NCI-H2107 (cell line): Measurements from ENCODE around the gene PTPRM.

ENCODE experiments used
- DNase-seq: peaks from one replicate; lab custom pipeline; 2025; lab: John Stamatoyannopoulos, UW

PTPRM gene

DNA sequence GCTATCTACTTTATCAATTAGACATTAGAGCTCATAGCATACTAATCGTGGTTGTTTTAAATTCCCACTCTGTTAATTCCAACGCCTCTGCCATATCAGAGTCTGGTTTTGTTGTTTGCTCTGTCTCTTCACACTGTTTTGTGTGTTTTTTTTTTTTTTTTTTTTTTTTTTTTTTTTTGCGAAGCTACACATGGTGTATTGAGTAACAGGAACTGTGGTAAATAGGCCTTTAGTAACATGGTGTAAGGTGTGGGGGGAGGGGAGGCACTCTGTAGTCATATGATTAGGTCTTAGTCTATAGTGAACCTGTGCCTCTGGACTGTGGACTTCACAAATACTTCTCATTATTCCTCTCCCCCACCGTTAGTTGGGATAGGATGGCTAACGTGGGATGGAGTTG lies 671.4 kb downstream of the PTPRM start:
- DNase-seq: no peak

DNA sequence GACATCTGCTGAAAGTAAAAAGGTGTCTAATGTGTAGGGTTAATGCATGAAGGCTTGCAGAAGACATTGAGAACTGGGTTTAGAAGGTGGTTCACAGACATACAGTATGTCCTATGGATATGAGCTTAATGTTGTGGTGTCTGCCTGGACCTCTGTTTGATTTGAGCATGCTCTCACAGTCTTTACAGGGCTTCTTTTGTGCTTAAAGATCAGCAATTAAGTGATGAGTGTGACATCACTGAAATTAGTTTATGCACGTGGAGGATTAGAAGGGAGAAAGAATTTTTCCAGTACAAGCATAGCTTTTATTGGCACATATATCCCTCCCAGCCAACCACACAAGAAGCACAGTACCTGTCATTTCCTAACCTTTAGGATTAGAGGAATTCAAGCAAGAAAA lies 674.6 kb downstream of the PTPRM start:
- DNase-seq: no peak

DNA sequence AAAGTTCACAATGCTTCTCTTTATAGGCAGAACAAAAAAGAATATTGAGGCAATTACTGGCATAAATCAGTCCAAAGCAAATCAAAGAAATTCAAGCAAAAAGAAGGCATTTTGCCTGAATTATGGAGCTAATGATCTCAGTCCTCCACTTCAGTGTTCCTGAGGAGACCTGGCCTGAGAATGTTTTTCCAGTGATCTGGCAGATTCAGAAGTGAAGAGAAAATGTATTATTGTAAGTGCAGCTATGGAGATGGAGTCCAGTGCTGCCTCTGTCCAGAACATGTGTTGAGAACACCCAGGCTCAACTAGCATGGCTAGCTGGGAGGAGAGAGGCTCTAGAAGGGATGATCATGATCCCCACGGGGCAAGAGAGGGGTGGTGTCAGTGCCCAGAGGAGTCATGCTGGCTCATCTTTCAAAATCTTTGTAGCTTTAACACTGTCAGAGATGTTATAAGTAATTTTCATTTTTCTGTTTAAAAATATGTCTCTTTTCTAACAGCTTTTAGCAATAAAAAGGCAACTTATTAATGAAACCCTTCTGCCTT lies 675.1 kb downstream of the PTPRM start:
- no peak for DNase-seq

DNA sequence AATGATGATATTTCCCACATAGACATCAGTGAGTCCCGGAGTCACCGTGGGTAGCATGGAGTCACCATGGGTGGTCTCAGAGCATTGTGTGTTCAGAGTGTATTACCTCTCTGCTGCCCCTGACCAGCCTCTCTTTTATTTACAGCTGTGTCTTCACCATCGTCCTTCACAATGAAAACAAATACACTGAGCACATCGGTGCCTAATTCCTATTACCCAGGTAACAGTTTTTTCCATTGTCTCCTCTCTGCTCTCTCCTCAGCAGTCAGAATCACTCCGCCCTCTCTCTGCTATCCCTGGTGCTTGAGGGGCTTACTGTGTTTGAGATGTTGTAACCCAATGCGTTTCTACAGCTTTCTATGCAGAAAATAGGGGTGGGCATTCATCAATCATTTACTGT lies 680.6 kb downstream of the PTPRM start:
- no peak for DNase-seq

DNA sequence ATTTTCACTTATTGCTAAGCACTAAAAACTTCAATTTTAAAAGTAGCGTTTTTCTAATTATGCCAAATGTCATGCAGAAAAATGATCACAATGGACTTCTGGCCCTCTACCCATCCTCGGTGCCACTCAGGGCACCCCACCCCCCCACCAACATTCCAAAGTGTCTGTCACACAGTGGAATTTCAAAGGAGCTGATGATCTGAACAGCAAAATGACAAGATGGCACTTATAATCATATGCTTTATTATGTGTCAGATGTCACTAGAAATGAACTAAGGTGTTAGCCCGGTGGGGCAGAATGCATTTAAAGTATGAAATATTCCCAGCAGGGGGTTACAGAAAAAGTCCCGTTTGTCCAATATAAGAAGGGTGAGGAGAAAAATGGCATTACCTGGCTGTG lies 681.5 kb downstream of the PTPRM start:
- no peak for DNase-seq

DNA sequence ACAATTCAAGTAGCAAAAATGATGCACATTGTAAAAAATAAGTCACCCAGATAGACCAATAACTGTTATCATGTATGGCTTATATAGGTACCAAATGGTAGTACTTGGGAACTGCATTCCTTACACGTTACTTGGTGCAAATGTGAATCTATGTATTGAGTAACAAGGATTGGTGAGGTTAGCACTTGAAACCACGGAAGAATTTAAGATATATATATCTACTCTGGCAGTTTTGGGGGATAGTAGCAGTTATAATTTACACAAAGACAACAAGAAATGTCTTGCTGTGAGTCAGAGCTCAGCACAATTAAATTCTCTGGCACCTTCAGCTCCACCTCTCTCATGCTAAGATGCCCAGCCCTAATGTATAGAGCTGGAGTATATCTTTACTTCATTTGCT lies 682.7 kb downstream of the PTPRM start:
- DNase-seq: no peak

DNA sequence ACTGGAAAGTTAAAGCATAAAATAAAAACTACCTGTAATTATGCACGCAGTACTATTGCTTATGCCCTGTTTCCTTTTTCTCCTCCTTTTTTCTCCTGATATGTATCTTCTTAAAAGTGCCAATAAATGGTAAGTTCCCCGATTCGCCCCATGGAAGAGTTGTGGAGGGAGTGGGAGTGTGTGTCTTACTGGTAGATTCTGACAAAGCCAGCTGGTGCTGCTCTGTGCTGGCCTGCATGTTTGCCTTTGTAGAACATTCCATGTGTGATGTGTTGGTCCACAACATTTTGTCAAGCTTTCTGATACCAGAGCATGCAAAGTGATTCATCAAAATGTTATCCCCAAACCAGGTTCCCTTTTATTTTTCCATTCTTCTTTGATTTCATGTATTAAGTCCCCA lies 685.3 kb downstream of the PTPRM start:
- DNase-seq: no peak

DNA sequence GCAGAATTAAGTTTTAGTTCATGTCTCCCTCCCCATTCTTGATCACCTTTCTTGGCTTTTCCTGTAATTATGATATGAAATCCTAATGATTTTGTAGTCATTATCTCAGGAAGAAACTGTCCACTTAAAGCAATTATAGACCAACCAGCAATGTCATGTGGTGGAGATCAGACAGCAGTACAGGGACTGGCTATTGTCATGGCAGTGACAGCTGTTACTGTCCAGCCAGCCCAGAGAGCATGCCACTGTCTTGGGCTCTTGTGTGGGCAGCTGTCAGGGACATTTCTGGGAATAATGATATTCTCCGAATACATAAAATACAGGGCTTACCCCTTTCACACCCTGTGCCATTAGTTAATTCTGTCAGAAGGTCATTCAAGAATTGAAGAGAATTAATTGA lies 686.8 kb downstream of the PTPRM start:
- DNase-seq: no peak

DNA sequence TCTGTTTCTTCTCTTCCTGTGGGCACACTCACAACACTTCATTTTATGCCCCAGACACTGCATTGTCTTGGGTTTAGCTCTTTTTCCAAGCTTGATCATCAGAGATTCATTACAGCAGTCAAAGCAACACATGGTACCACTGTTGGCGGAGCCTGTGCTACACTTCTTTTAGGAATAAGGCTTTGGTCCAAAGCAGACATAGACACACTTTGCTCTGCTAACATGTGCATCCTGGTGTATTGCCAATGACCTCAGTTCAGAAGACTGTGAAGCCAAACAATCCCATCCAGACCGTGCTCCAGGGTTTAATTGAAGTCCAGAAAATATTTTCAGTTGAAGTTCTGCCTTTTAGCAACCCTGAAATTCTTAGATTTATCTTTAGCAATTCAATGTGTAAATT lies 687.5 kb downstream of the PTPRM start:
- no peak for DNase-seq

DNA sequence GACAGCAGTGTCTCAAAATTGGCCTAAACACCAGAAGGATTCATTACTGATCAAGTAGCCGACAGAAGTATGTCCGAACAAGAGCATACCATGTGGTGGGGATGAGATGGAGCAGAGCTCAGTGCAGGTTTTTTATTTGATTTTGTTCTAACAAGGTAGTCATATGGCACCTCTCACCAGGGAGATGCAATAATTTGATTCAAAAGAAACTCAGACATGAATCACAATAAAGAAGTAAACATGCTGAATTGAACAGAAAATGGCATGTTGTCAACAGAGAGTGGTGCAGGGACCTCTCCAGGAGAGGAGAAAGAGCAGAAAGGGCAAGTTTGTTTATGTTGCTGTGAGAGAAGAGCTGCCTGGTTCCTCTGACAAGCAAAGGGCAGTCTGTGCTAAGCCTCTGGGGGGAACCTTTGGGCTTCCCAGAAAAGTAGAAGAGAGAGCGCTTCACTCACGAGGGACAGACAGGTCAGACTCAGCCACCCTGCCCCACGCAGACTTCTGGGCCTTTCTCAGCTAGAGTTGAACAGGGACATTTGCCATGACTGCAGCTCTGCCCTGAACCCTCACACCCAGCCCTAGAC lies 690.8 kb downstream of the PTPRM start:
- DNase-seq: no peak

DNA sequence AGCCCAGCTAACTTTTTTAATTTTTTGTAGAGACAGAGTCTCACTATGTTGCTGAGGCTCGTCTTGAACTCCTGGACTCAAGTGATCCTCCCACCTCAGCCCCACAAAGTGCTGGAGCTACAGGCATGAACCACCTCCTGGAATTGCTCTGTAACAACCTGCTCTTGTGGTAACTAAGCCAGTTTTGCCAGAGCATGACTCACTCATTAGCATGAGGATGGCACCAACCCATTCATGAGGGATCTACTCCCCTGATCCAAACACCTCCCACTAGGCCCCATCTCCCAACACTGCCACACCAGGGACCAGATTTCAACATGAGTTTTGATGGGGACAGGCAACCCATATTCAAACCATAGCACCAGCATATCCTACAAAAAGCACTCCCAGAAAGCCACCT lies 693.2 kb downstream of the PTPRM start:
- DNase-seq: no peak

DNA sequence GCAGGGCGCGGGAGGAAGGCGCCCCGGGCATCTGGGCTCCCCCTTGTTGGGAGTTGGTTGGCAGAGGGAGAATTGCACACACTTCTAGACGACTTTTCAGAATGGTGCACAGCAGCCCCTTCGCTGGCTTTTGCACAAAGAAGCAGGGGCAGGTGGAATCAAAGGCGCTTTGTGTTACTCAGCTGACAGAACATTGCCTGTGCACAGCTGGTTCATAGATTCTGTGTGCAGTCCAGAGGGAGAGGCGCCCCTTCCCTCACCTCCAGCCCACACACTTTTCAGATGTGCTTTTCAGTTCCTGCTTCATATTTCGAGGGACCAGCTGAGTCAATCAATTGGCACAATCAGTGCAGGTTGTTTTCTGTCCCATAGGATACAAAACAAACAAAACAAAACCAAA lies 693.7 kb downstream of the PTPRM start:
- no peak for DNase-seq

DNA sequence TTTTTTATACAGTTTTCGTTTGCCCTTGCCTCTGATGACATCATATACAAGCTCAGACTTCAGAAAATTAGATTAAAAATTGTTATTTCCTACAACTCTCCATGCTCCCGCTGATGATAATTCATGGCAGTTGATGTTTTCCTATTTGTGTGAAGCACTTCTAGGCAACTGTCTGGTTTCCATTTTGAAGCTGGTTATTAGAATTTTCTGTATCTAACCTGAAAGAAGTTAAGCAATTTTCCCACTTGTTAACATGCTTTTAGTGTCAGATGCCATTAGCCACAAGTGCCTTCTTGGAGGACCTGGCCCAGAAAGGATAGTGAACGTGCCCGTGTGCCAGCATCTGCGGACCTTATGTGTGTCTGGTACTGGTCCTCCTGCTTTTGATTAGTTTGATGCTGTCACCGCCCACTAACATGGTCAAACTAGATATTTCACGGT lies 694.6 kb downstream of the PTPRM start:
- no peak for DNase-seq

DNA sequence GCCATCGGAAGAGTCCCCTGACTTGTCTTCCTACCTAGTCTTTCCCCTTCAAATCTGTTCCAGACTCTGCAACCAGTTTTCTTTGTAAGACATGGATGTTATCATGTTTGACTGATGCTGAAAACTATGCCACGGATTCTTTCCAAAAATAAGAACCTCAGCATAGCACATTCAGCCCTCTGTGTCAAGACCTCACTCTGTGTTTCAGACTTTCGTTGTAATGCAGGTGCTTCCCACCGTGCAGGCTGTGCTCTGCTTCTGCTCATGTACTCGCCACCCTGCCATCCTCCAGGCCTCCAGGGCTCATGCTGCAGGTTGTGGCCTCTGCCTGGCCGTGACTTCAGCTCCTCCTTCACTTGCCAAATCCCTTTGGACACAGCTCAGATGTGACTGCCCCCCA lies 695.1 kb downstream of the PTPRM start:
- no peak for DNase-seq

DNA sequence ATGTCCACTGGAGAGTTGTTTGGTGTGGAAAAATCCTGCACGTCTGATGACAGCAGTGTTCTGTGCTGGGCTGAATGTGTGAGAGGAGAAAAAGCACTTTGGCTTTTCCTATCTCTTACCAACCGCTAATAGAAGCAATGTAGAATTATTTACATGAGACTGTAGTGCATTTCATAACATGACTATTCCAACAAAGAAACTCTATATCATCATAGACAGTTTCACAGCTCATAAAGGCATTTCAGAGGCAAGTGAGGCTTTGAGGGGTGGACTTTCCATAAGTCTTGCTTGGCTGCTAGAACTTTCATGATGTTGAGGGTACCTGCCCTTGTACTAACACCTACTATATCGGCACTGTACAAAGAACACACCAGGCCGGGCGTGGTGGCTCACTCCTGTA lies 697.0 kb downstream of the PTPRM start:
- DNase-seq: no peak

DNA sequence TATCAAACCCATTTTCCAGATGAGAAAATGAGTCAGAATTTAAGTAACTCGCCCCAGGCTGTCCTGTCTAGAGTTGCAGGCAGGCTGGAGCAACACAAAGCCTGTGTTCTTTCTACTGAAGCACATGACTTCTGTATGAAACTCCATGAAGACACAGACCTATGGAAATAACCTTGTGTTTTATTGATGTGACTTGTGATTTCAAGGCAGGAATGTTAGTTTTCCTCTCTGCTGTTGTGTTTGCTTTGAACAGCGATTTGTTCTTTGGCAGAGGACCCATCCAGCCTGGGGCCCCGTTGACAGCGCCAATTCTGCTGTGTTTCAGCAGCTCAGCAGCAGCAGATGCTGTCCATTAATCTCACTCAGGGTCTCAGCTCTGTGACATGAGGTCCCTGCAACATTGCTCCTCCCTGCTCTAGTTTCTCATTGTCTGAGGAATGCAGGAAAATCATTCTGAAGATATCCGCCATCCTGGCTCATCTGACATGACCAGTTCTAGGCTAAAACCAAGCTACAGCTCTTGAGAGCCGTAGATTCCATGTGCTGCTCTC lies 697.8 kb downstream of the PTPRM start:
- DNase-seq: no peak

DNA sequence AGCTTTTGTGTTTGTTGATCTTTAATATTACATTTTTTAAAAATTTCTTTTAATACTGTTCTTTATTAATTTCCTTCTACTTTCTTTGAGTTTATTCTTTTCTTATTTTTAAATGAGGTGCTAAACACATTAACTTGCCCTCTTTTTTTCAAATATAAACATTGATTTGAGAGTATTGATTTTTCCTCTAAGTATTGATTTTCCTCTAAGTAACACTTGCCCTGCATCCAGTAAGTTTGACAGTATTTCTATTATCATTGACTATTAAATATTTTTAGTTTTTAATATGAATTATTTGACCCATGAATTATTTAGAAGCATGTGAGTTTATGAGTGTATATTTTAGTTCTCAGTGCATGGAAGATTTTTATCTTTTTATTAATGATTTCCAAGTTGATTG lies 705.1 kb downstream of the PTPRM start:
- no peak for DNase-seq

DNA sequence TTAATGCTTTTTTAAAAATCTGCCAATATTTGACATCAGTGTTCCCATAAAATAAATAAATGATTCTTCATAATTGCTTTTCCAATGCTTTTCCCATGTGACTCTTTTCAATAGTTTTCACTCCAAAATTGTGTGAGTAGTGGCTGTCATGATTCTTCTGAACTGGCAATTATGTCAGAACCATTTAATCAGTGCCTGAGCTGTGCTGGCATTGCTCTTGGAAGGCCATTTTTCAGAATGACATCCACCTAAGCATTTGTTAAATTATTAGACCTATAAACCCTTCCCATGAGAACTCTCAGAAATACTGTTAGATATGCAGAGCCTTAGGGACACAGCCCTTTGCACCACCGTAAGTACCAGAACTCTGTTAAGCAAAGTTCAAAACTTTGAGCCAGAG lies 707.3 kb downstream of the PTPRM start:
- DNase-seq: no peak

DNA sequence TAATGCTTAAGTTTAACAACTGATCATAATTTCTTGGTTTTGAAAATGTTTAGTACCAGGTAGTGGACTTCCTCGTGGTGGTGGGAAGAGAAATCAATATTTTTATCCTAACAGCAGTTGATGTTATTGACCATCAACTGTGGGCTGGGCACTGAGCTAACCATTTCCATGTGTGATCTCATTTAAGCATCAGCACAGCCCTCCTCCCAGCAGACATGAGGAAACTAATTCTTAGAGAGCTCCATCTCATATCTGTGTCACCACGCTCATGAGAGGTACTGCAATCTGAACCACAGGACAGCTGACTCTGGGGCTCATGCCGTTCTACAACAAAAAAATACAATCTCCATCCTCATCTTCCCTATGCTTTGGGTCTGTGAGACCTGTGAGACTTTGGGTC lies 709.3 kb downstream of the PTPRM start:
- no peak for DNase-seq

DNA sequence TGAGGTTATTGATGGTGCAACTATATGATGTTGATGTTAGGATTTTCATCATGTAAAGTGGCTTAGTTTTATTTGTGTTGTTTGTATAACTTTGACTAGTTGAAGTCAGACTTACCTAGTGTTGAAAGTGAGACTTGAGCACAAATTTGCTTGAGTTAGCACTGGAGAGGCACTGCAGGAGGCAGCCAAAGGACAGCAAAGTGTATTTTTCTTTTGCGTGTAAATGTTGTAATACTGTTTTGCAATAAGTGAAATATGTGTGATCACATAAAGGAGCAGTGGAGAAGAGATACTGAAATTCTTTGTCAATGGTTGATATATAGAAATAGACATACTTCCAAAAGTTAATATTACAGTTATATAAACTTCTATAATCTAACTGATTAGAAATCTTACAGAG lies 710.2 kb downstream of the PTPRM start:
- DNase-seq: no peak

DNA sequence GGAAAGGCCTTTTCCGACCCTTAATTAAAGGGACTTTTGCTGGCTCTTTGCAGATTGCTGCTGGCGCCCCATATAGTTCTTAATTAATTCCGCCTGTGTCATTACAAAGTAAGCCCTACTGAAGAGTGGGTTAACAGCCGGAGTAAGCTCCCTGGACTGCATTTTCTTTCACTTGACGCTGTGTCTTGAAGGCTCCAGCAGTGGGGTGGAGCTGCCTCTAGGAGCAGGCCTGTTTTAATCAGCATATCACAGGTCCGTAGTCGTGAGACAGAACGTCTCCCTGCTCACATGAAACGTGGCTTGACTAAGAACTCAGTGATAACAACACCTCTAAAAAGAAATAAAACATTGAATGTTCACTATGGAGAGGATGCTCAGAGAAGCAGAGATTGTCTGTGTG lies 712.2 kb downstream of the PTPRM start:
- DNase-seq: no peak

DNA sequence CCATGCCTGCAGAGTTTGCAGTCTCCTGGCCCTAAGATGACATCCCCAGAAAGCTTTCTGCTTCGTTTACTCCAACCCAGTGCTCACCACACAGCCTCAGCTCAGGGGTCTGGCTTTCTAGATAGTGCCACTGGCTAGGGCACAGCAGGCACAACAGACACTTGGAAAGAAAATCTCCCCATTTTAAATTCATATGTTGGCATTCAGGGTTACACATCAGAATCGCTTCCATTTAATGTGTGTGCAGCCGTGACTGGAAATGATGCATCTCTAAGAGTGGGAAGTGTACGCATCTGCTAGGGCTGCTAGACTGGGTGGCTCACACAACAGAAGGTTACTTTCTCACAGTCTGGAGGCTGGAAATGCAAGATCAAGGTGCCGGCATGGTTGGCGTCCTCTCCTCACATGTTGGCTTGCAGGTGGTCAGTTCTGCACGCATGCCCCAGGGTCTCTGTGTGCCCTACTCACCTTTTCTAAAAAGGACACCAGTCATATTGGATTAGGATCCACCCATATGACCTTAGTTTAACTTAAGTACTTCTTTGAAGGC lies 712.7 kb downstream of the PTPRM start:
- DNase-seq: no peak

DNA sequence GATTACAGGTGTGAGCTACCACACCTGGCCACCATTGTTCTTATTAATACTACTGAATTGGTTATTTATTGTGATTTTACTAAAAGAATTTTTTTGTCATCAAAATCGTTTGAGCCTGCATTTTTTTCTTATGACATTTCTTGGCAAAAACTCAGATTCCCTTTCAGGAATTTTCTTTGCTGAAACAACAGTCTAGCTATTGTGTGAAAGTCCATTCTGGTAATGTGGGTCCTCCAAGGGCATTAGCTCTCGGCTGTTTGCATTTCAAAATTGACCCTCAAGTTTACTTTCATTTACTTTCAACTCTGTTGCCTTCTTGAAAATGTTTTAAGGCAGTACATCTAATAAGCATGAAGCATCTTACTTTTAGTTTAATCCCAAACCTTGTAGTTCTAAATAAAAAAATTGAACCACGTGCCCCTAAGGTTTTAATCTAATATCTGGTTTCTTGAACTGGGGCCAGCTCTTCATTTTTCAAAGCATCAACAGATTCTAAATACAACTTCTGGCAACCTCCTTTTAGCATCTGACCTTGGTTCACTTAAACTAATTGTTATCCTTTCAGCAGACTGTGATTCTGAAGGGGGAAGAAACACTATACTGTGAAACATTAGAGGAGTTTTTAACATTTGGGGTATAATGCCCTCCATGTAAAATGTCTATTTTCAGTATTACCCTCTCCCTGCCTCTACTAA lies 716.9 kb downstream of the PTPRM start:
- DNase-seq: no peak
